ENCODE results near the gene GPR62. TPM values are rescaled to one million over a fixed set of nuclear protein-coding genes. Genes with fewer than 3 reads are reported as not detected.
A peak's percentile ranks its signal among the peaks of the same experiment; 100 is the strongest.

The GPR62 gene
- total and polyA plus RNA-seq, 9 of the 15 experiments (the other 6 are each of a cell fraction or from before 2014, with no cell fraction given), result not detected

GRCh38 chr3:51980253-51980652 lies 25.1 kb downstream of the GPR62 start:
- Histone ChIP-seq H2AFZ (ENCODE audit: low read depth, low read length) (no peak overlapping the region), H3K9me3 (replicated peaks; ENCODE audit: control insufficient read depth, insufficient read depth, low read depth, low read length) (no peaks in the 10 kb centered on the region), H3K36me3 (ENCODE audit: control insufficient read depth, insufficient read depth, low read length) (peaks cover 7% of the 10 kb centered on the region; the same call in 2 of the 3 replicates), H3K4me2 (ENCODE audit: insufficient read depth, low read length) (no peak overlapping the region), H3K9ac (ENCODE audit: insufficient read depth in 1 of 2, low read depth in 2 of 2, low read length in 2 of 2) (peak overlapping the region in 1 of 2 experiments; percentile 83; a peak in 1 of 4 replicates), H3K79me2 (ENCODE audit: control insufficient read depth, insufficient read depth, low read length) (peaks cover 41% of the 10 kb centered on the region), H3K9me1 (ENCODE audit: control insufficient read depth, insufficient read depth, low read length) (no peaks in the 10 kb centered on the region), H4K20me1 (replicated peaks; ENCODE audit: control insufficient read depth, insufficient read depth, low read length) (no peaks in the 10 kb centered on the region), H3K27me3 (ENCODE audit: control insufficient read depth in 2 of 2, insufficient read depth in 2 of 2, low read length in 2 of 2) (no peaks in the 10 kb centered on the region), H3K27ac (ENCODE audit: extremely low read depth, low read depth, low read length) (no peak overlapping the region), H3K4me1 (replicated peaks in 1 of 2; ENCODE audit: control insufficient read depth in 2 of 2, insufficient read depth in 2 of 2, low read length in 2 of 2) (peaks cover 30 to 63% of the 10 kb centered on the region in 2 experiments; a peak in 4 of 5 replicates), H3K4me3 (no peak overlapping the region)
- intact Hi-C loops (cut with micrococcal nuclease), result no loop called here
- in situ Hi-C loops (cut with MboI), result no loop called here
- no TSS peak for BruUV-seq (replicated peaks)
- ChIA-PET CTCF (ENCODE audit: low intra/inter-chr PET ratio) (no interaction called here), POLR2A (interaction anchor here (5.2 kb wide), 1 partner anchor 13 kb away, joined by 105 read pairs; the partner anchor contains the start of gene RPL29)
- FAIRE-seq (no peak), DNase-seq (ENCODE audit: extremely low read depth in 1 of 4, low spot score in 3 of 4) (no peak), ATAC-seq (no peak)
- 100% methylated on average over 3 of the region's 10 CpGs for WGBS (ENCODE audit: insufficient coverage, low coverage, missing lambda C conversion rate)
- TF ChIP-seq ATF6 (CRISPR knock-in tag; IDR thresholded peaks at IDR 0.05) (no peak), SMARCE1 (IDR thresholded peaks at IDR 0.05) (no peak), NR3C1 (CRISPR knock-in tag; IDR thresholded peaks at IDR 0.05) (no peak), CBFA2T3 (IDR thresholded peaks at IDR 0.05) (no peak), GTF3C2 (IDR thresholded peaks at IDR 0.05; ENCODE audit: borderline replicate concordance, extremely low read depth, insufficient read length) (no peak), SNAPC5 (CRISPR knock-in tag; IDR thresholded peaks at IDR 0.05) (no peak), HLTF (IDR thresholded peaks at IDR 0.05) (no peak), ELK3 (CRISPR knock-in tag; IDR thresholded peaks at IDR 0.05) (no peak), XRCC5 (IDR thresholded peaks at IDR 0.05; ENCODE audit: low read depth, low read length) (no peak), HNRNPK (IDR thresholded peaks at IDR 0.05; ENCODE audit: low read depth, low read length, poor library complexity, severe bottlenecking) (no peak), NFATC3 (IDR thresholded peaks at IDR 0.05) (no peak), ZNF274 (IDR thresholded peaks at IDR 0.05; ENCODE audit: borderline replicate concordance, low read depth, low read length) (no peak)

Data from K562 (cell line).